NOMO-1 treated with DMSO at 0.1 percent for 48 hours (cell line): ENCODE measurements around the gene DDTL.

Experiments used
- DNase-seq: peaks from one replicate; lab custom pipeline; 2025; ENCODE audit not compliant: unreplicated experiment; lab: John Stamatoyannopoulos, UW

DDTL gene

DNA sequence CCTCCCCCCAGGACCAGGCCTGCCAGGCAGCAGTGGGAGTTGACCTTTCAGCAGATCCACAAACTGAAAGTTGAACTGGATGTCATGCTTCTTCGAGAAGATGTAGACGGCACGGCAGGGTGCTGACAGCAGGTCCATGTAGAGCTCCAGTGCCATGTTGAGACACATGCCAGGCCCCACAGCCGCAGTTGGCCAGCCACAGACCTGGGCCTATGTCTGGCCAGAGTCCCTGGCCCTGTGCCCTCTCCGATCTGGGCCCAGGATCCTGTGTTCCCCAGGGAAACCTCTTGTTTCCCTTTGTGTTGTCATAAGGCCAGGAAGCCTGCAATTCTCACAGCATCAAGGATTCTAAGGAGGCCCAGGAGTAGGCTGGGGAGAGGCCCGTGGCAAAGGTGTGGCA is 38.5 kb downstream of the DDTL start, which contains the start of gene GSTT4:
TSS of gene GSTT4 (minus strand) at position 253 of the 400 bp plus-strand sequence. CDS start at position 156, 97 bp downstream.
- no peak for DNase-seq

DNA sequence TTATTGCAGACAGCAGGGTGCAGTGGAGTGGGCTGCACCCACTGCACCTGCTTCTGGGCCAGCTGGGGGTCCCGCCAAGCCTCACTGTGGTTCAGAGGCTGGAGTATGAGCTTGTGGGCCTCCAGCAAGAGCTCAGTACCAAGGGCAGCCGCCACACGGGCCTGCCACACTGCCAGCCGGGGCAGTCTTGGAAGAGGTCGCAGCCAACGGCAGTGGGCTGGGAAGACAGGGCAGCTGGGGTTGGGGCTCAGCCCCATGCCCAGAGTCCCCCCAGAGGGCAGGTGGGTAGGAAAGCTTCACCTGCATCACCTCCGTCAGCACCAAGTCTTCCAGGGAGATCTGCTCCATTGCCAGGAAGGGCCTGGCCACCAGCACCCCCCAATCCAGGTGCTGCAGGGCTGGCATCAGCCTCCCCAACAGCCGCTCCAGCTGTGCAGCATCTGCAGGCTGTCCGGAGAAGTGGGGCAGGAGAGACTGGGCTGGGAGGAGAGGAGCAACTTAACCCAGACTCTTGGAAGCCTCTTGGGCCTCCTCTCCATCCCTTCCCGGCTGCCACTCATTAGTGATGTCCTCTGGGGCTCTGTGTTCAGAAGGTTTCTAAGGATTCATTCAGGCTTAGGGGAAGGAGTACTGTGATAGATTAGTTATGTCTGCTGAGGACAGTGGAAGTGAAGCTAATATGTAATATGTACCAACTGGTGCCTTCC is 39.7 kb downstream of the DDTL start:
- DNase-seq, result no peak

DNA sequence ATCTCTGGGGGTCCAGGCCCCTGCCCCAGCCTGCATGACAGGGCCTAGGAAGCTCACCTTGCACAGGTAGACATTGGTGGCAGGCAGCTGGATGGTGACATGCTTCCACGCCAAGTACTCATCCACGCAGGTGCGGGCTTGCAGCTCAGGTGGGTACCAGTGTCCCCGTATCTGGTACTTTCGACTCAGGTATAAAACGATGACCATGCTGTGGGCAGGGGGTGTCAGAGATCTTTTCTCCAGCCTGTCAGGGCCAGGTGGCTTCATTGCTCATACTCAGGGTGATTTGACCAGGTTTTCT is 40.2 kb downstream of the DDTL start:
- DNase-seq, result no peak

- no peak for DNase-seq
Measured at GRCh38 chr22:24007253-24008021, 40.7 kb downstream of the DDTL start.

- DNase-seq, result no peak
Measured at GRCh38 chr22:24008022-24008283, 41.3 kb downstream of the DDTL start.

- DNase-seq, result no peak
Measured at GRCh38 chr22:24008381-24009226, 41.9 kb downstream of the DDTL start.

DNA sequence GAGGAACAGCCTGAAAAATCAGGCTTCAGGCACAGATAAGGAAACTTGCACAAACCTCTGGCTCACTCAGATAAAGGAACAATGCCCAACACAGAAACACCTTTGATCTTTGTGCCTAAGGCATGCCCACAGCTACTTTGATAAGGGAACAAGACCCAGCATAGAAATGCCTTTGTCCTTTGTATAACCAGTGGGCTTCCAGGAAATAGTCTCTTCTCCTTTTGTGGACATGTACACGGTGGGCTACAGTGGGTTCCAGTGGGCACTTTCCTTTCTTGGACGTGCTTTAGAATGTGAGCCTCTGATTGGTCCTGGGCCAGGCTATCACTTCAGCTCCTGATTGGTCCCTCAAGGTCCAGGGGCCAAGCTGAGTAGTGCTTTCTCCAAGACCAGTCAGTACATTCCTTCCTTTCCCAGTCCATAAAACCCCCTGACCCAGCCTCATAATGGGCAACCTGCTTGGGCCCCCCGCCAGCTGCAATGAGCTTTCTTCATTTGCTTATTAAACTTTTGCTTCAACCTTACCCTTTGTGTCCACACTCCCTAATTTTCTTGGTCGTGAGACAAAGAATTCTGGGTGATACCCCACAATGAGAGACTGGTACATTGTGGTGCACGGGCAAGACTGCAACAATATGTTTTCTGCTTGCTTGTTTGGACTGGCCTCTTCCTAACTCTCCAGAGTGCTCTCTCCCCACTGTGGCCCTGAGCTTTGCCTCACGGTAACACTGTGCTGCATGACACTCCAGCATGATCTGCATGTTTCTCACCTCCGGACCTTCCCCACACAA is 42.7 kb downstream of the DDTL start:
- DNase-seq, result no peak

DNA sequence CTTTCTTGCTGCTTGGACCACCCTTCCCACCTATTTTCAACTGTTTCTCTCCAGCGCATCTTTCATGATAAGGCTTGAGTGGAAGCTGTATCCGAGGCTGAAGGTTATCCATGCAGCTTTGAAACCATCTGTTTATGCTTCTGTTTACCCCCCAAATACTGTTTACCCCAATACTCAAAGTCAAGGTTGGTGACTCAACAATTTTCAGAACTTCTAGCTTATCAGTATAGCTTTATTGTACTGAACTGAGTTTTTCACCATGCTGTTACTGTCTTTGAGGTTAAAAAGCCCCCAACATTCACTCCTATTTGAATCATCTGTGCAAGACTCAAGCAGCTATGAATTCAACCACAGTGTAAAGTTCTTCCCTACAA is 43.3 kb downstream of the DDTL start:
- no peak for DNase-seq

GRCh38 chr22:24011735-24012068 is 45.0 kb downstream of the DDTL start:
- DNase-seq, result no peak

- DNase-seq, result no peak
Measured at GRCh38 chr22:24016156-24016555, 49.5 kb downstream of the DDTL start.

DNA sequence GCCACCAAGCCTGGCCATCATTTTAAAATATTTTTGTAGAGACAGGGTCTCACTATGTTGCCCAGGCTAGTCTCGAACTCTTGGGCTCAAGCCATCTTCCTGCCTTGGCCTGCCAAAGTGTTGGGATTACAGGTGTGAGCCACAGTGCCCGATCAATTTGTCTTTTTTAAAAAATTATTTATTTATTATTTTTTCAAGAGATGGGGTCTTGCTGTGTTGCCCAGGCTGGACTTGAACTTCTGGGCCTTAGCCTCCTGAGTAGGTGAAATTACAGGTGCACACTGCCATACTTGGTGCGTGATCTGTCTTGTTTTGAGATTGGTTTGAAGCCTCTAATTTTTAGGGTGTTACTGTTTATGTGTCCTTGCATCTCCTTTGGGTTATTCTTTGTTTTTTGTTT is 54.6 kb downstream of the DDTL start:
- no peak for DNase-seq
